Neutrophil (primary cell): ENCODE results near the gene CCDC71.

Experiments
- H3K27ac ChIP-seq: fragments of 200-600 bp; sonication (generic); 2 replicates; pipeline ENCODE4 v1.5.1; 2016; ENCODE audit warnings: mild to moderate bottlenecking, moderate library complexity
- H3K27me3 ChIP-seq: fragments of 200-600 bp; sonication (generic); 2 replicates; pipeline ENCODE4 v1.6.0; 2016; ENCODE audit warnings: mild to moderate bottlenecking
- H3K36me3 ChIP-seq: fragments of 200-600 bp; sonication (generic); 2 replicates; pipeline ENCODE4 v1.5.1; 2017
- H3K4me1 ChIP-seq, 2 experiments: fragments of 200-600 bp in 1 of 2; sonication (generic) in 1 of 2; 1 replicate in 1 of 2; 2 replicates in 1 of 2; pipeline versions ENCODE4 v1.5.1 to v1.6.1; 2013 to 2016; ENCODE audit warnings: low read depth in 1 of 2, low read length in 1 of 2, mild to moderate bottlenecking in 1 of 2, moderate library complexity in 1 of 2; ENCODE audit not compliant: control insufficient read depth in 1 of 2, insufficient read depth in 1 of 2
- H3K4me3 ChIP-seq, 2 experiments: fragments of 200-600 bp in 1 of 2; sonication (generic) in 1 of 2; 1 replicate in 1 of 2; 2 replicates in 1 of 2; pipeline ENCODE4 v1.5.1; 2013 to 2016; ENCODE audit warnings: low read depth in 1 of 2, low read length in 1 of 2, mild to moderate bottlenecking in 1 of 2, moderate library complexity in 1 of 2
- H3K9me3 ChIP-seq: fragments of 200-600 bp; sonication (generic); 2 replicates; pipeline ENCODE4 v1.5.1; 2016
- TF ChIP-seq, protein P1 (sequence below): fragments of 200-600 bp; sonication (generic); IDR thresholded peaks from 2 replicates; pipeline ENCODE4 v1.5.1; 2016; ENCODE audit warnings: antibody characterized with exemption

The CCDC71 gene

DNA sequence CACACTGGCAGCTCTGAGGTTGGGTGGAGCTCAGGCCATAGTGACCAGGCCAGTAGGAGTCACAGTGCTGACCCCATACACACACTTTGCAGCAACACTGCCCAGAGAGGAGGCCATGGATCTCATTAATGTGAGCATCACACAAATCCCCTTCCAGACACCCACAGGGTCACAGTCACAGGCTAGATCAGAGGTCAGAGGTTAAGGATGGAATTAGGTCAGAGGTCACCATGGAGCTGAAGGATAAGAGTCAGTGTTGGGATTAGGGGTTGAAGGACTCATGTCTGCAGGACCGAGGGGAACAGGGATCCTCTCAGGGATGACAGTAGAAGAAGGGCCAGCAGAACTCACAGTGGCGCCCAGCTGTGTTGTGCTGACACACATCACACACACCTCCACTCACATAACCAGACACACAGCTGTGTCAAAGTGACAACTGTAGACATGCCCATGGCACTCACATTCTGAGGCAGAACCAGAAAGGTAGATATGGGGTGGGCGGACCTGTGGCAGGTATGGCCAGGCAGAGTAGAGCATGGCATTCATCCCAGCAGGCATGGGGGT is 12.7 kb downstream of the CCDC71 start:
- H3K27me3 ChIP-seq: no peaks in the 10 kb centered on the region
- no peaks in the 10 kb centered on the region for H3K9me3 ChIP-seq

DNA sequence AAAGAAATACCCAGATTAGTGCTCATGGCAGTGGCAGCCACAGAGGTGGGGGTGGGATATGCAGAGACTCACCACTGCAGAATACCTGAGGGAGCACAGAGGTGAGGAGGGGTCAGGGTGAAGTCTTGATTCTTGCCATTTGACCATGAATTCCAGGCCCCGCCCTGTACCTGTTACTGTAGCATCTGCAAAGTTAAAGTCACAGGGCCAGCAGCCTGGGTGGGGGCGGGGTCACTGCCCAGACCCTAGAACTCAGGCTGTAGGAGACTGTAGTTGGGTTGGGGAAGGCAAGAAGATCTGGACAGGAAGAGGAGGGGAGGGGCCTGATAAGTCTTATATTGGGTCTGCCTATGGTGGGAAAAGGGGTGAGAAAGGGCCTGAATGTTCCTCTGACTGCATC is 14.5 kb downstream of the CCDC71 start:
- H3K27me3 ChIP-seq: no peaks in the 10 kb centered on the region
- TF ChIP-seq, protein P1, sequence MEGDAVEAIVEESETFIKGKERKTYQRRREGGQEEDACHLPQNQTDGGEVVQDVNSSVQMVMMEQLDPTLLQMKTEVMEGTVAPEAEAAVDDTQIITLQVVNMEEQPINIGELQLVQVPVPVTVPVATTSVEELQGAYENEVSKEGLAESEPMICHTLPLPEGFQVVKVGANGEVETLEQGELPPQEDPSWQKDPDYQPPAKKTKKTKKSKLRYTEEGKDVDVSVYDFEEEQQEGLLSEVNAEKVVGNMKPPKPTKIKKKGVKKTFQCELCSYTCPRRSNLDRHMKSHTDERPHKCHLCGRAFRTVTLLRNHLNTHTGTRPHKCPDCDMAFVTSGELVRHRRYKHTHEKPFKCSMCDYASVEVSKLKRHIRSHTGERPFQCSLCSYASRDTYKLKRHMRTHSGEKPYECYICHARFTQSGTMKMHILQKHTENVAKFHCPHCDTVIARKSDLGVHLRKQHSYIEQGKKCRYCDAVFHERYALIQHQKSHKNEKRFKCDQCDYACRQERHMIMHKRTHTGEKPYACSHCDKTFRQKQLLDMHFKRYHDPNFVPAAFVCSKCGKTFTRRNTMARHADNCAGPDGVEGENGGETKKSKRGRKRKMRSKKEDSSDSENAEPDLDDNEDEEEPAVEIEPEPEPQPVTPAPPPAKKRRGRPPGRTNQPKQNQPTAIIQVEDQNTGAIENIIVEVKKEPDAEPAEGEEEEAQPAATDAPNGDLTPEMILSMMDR: no peak
- no peak overlapping the region for H3K4me3 ChIP-seq

More for the DNA sequence above, 12.7 kb downstream of the CCDC71 start:
- TF ChIP-seq, protein P1: no peak
- no peak overlapping the region for H3K4me3 ChIP-seq
- H3K36me3 ChIP-seq: no peaks in the 10 kb centered on the region
- H3K4me1 ChIP-seq: no peaks in the 10 kb centered on the region
- no peak overlapping the region for H3K27ac ChIP-seq

DNA sequence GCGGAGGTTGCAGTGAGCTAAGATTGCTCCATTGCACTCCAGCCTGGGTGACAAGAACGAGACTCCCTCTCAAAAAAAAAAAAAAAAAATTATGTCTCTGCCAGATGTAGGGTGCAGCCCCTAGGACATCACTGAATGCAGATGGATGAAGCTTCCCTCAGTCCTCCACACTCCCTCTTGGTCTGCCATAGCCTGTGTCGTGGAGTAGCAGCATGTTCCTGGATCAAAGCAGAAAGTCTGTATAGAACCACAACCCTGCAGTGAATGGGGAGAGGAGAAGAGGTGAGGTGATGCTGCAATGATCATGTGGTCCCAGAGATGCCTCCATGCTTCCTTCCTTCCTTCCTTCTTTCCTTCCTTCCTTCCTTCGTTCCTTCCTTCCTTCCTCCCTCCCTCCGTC is 18.0 kb downstream of the CCDC71 start:
- no peaks in the 10 kb centered on the region for H3K9me3 ChIP-seq
- no peak overlapping the region for H3K4me3 ChIP-seq
- no peaks in the 10 kb centered on the region for H3K27me3 ChIP-seq
- no peaks in the 10 kb centered on the region for H3K4me1 ChIP-seq
- TF ChIP-seq, protein P1: no peak
- no peaks in the 10 kb centered on the region for H3K36me3 ChIP-seq
- H3K27ac ChIP-seq: no peak overlapping the region

More for the DNA sequence above, 14.5 kb downstream of the CCDC71 start:
- no peaks in the 10 kb centered on the region for H3K4me1 ChIP-seq
- no peak overlapping the region for H3K27ac ChIP-seq
- no peaks in the 10 kb centered on the region for H3K9me3 ChIP-seq
- H3K36me3 ChIP-seq: no peaks in the 10 kb centered on the region

DNA sequence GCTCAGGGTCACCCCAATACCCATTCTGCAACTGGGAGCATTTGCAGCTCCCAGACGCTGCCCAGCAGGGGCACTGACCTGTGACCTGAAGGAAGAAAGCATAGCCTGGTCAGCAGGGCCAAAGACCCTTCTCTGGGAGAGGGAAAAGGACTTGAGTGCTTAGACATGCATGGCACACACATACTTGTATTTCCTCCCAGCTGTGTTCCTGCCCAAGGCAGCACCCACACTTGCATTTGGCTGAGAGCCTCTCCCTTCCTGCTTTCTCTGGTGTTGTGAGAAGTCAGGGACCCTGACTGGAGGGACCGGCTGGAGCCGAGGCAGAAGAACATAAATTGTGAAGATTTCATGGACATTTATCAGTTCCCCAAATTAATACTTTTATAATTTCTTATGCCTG is 26.1 kb downstream of the CCDC71 start:
- Histone ChIP-seq H3K4me3 (no peak overlapping the region), H3K36me3 (no peaks in the 10 kb centered on the region), H3K27ac (no peak overlapping the region), H3K9me3 (no peaks in the 10 kb centered on the region), H3K4me1 (no peaks in the 10 kb centered on the region), H3K27me3 (peaks cover 11% of the 10 kb centered on the region)
- TF ChIP-seq, protein P1: no peak

DNA sequence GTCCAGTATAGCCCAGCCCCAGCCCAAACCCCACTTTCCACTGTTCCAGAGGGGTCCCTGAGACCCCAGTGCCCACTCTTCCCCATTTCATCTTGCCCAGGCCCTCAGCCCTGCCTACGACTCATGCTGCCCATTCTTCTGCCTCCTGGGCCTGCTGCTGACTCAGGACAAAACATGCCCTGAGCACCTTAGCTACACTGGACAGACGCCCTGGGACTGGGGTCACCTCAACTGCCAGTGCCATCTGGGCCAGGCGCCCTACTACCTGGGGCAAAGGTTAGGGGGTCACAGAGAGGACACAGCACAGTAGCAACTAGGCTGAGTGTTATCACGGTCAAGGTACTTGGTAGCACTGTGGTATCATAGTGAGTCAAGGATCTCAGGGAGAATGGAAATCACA is 30.6 kb downstream of the CCDC71 start:
- no peak overlapping the region for H3K4me3 ChIP-seq
- no peaks in the 10 kb centered on the region for H3K9me3 ChIP-seq
- H3K27ac ChIP-seq: no peak overlapping the region
- TF ChIP-seq, protein P1: no peak
- peaks cover 27% of the 10 kb centered on the region for H3K27me3 ChIP-seq
- no peaks in the 10 kb centered on the region for H3K36me3 ChIP-seq
- peaks cover 10 to 14% of the 10 kb centered on the region in 2 experiments for H3K4me1 ChIP-seq
